HepG2 (cell line): ENCODE data around the gene HSD17B8. TPM values are rescaled to one million over a fixed set of nuclear protein-coding genes. Genes with fewer than 3 reads are reported as not detected.
A peak's percentile ranks its signal among the peaks of the same experiment; 100 is the strongest.

ENCODE experiments used
- NFYB ChIP-seq: sonication (generic); formaldehyde crosslinking; IDR thresholded peaks from 2 replicates; pipeline ENCODE4 v1.4.0; 2020; ENCODE audit warnings: missing genetic modification reagents
- SALL2 ChIP-seq: sonication (generic); formaldehyde crosslinking; IDR thresholded peaks from 2 replicates; pipeline ENCODE4 v1.8.1; 2023; ENCODE audit warnings: mild to moderate bottlenecking, missing genetic modification reagents, inconsistent platforms
- SOX6 ChIP-seq, 2 experiments: fragments of 450-650 bp in 1 of 2; sonication (generic) in 1 of 2; formaldehyde crosslinking in 1 of 2; IDR thresholded peaks; 2 replicates each; pipeline versions ENCODE4 v1.4.0 to v1.6.1; 2017 to 2020; ENCODE audit warnings: antibody characterized with exemption in 1 of 2, mild to moderate bottlenecking in 1 of 2, missing genetic modification reagents in 1 of 2
- TEAD3 ChIP-seq: optimal IDR thresholded peaks from 2 replicates; pipeline ENCODE3; 2016; ENCODE audit warnings: borderline replicate concordance
- THAP11 ChIP-seq: IDR thresholded peaks from 2 replicates; pipeline ENCODE4 v1.6.1; 2016; ENCODE audit warnings: missing biosample characterization, missing genetic modification reagents
- polyA plus RNA-seq, 8 experiments: library from polyadenylated mRNA; depleted of rRNA in 3 of 8; stranded (reverse) in 7 of 8; unstranded in 1 of 8; fragments of >200 nt; fragmentation: Illumina TruSeq in 4 of 8; extraction: Trizol in 4 of 8; gene quantifications; 2 replicates each; pipeline versions ENCODE4 v1.2.1 to v1.2.3, GENCODE V29; 2011 to 2016; ENCODE audit warnings: low read depth in 4 of 8, missing spikeins in 1 of 8, mixed read lengths in 1 of 8; ENCODE audit not compliant: insufficient read depth in 1 of 8
- total RNA-seq, 5 experiments: library from RNA; depleted of rRNA; stranded (reverse); fragments of >200 nt; fragmentation: Illumina TruSeq; extraction: Trizol; gene quantifications; 2 replicates each; pipeline ENCODE4 v1.2.3, GENCODE V29; 2016; ENCODE audit warnings: low read depth in 1 of 5
- TF ChIP-seq, protein P1 (sequence below): sonication (generic); formaldehyde crosslinking; IDR thresholded peaks from 2 replicates; pipeline ENCODE4 v1.4.0; 2020; ENCODE audit warnings: missing genetic modification reagents, mild to moderate bottlenecking, borderline replicate concordance
- TF ChIP-seq, protein P2 (sequence below): sonication (generic); formaldehyde crosslinking; IDR thresholded peaks from 2 replicates; pipeline ENCODE4 v1.8.0; 2023; ENCODE audit warnings: mild to moderate bottlenecking, missing genetic modification reagents
- TF ChIP-seq, protein P3 (sequence below): sonication (generic); formaldehyde crosslinking; IDR thresholded peaks from 2 replicates; pipeline ENCODE4 v1.5.1; 2020; ENCODE audit warnings: mild to moderate bottlenecking, missing genetic modification reagents, borderline replicate concordance
- TF ChIP-seq, protein P4 (sequence below): sonication (generic); formaldehyde crosslinking; IDR thresholded peaks from 2 replicates; pipeline ENCODE4 v1.4.0; 2020; ENCODE audit warnings: missing genetic modification reagents, borderline replicate concordance
- TF ChIP-seq, protein P5 (sequence below): sonication (generic); formaldehyde crosslinking; IDR thresholded peaks from 2 replicates; pipeline ENCODE4 v1.5.1; 2020; ENCODE audit warnings: mild to moderate bottlenecking, missing genetic modification reagents, moderate library complexity
- TF ChIP-seq, protein P6 (sequence below): sonication (generic); formaldehyde crosslinking; IDR thresholded peaks from 2 replicates; pipeline ENCODE4 v1.4.0; 2020; ENCODE audit warnings: missing genetic modification reagents

Gene HSD17B8
- total and polyA plus RNA-seq, 2 of the 13 experiments (the other 11 are each of a cell fraction or from before 2014, with no cell fraction given), result 12.6 to 20.1 TPM

DNA sequence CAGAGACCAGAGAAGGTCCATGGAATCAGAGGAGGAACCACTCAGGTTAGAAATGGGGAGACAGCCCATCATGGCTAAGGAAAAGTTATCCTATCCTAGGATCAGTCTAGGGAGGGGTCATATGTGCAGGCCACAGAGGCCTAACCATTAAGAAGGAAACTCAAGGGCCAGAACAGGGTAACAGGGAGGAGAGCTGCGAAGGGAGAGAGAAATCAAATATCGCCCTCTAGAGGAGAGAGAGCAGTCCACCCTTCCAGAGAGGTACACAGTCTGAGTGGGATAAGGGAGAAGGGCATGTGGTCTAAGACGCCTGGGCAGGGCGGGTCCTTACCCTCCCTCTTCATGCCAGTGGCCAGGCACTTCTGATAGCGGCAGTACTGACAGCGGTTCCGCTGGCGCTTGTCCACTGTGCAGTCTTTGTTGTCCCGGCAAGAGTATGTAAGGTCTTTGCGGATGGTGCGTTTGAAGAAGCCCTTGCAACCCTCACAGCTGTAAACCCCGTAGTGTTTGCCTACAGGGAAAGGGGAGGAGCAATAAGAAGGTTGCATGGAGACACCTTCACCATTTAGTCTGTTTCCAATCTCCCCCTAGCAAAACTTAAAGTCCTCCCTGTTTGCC is 6.9 kb upstream of the HSD17B8 start (continued):
- TF ChIP-seq, protein P1, sequence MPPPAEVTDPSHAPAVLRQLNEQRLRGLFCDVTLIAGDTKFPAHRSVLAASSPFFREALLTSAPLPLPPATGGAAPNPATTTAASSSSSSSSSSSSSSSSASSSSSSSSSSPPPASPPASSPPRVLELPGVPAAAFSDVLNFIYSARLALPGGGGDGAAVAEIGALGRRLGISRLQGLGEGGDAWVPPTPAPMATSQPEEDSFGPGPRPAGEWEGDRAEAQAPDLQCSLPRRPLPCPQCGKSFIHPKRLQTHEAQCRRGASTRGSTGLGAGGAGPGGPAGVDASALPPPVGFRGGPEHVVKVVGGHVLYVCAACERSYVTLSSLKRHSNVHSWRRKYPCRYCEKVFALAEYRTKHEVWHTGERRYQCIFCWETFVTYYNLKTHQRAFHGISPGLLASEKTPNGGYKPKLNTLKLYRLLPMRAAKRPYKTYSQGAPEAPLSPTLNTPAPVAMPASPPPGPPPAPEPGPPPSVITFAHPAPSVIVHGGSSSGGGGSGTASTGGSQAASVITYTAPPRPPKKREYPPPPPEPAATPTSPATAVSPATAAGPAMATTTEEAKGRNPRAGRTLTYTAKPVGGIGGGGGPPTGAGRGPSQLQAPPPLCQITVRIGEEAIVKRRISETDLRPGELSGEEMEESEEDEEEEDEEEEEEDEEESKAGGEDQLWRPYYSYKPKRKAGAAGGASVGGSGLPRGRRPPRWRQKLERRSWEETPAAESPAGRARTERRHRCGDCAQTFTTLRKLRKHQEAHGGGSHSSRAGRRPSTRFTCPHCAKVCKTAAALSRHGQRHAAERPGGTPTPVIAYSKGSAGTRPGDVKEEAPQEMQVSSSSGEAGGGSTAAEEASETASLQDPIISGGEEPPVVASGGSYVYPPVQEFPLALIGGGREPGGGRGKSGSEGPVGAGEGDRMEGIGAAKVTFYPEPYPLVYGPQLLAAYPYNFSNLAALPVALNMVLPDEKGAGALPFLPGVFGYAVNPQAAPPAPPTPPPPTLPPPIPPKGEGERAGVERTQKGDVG (CRISPR knock-in tag), result 0 out of 2 replicates have a peak, but pooled peaks have one; percentile 51
- TF ChIP-seq SALL2 (CRISPR knock-in tag) (0 out of 2 replicates have a peak, but pooled peaks have one; percentile 42), SOX6 (IDR thresholded peaks at IDR 0.05) (no peak), SOX6 (CRISPR knock-in tag; IDR thresholded peaks at IDR 0.05) (peak; percentile 17; the same call in 1 of the 2 replicates), TEAD3 (CRISPR knock-in tag) (peak; percentile 33), THAP11 (CRISPR knock-in tag) (peak; percentile 60), NFYB (CRISPR knock-in tag) (peak; percentile 19; the same call in 1 of the 2 replicates)
- TF ChIP-seq, protein P2, sequence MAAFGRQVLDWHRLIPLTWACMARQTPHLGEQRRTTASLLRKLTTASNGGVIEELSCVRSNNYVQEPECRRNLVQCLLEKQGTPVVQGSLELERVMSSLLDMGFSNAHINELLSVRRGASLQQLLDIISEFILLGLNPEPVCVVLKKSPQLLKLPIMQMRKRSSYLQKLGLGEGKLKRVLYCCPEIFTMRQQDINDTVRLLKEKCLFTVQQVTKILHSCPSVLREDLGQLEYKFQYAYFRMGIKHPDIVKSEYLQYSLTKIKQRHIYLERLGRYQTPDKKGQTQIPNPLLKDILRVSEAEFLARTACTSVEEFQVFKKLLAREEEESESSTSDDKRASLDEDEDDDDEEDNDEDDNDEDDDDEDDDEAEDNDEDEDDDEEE, result peak; percentile 89
- TF ChIP-seq, protein P3, sequence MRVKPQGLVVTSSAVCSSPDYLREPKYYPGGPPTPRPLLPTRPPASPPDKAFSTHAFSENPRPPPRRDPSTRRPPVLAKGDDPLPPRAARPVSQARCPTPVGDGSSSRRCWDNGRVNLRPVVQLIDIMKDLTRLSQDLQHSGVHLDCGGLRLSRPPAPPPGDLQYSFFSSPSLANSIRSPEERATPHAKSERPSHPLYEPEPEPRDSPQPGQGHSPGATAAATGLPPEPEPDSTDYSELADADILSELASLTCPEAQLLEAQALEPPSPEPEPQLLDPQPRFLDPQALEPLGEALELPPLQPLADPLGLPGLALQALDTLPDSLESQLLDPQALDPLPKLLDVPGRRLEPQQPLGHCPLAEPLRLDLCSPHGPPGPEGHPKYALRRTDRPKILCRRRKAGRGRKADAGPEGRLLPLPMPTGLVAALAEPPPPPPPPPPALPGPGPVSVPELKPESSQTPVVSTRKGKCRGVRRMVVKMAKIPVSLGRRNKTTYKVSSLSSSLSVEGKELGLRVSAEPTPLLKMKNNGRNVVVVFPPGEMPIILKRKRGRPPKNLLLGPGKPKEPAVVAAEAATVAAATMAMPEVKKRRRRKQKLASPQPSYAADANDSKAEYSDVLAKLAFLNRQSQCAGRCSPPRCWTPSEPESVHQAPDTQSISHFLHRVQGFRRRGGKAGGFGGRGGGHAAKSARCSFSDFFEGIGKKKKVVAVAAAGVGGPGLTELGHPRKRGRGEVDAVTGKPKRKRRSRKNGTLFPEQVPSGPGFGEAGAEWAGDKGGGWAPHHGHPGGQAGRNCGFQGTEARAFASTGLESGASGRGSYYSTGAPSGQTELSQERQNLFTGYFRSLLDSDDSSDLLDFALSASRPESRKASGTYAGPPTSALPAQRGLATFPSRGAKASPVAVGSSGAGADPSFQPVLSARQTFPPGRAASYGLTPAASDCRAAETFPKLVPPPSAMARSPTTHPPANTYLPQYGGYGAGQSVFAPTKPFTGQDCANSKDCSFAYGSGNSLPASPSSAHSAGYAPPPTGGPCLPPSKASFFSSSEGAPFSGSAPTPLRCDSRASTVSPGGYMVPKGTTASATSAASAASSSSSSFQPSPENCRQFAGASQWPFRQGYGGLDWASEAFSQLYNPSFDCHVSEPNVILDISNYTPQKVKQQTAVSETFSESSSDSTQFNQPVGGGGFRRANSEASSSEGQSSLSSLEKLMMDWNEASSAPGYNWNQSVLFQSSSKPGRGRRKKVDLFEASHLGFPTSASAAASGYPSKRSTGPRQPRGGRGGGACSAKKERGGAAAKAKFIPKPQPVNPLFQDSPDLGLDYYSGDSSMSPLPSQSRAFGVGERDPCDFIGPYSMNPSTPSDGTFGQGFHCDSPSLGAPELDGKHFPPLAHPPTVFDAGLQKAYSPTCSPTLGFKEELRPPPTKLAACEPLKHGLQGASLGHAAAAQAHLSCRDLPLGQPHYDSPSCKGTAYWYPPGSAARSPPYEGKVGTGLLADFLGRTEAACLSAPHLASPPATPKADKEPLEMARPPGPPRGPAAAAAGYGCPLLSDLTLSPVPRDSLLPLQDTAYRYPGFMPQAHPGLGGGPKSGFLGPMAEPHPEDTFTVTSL, result no peak
- TF ChIP-seq, protein P4, sequence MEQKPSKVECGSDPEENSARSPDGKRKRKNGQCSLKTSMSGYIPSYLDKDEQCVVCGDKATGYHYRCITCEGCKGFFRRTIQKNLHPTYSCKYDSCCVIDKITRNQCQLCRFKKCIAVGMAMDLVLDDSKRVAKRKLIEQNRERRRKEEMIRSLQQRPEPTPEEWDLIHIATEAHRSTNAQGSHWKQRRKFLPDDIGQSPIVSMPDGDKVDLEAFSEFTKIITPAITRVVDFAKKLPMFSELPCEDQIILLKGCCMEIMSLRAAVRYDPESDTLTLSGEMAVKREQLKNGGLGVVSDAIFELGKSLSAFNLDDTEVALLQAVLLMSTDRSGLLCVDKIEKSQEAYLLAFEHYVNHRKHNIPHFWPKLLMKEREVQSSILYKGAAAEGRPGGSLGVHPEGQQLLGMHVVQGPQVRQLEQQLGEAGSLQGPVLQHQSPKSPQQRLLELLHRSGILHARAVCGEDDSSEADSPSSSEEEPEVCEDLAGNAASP (CRISPR knock-in tag), result peak; percentile 12; the same call in 1 of the 2 replicates
- TF ChIP-seq, protein P5, sequence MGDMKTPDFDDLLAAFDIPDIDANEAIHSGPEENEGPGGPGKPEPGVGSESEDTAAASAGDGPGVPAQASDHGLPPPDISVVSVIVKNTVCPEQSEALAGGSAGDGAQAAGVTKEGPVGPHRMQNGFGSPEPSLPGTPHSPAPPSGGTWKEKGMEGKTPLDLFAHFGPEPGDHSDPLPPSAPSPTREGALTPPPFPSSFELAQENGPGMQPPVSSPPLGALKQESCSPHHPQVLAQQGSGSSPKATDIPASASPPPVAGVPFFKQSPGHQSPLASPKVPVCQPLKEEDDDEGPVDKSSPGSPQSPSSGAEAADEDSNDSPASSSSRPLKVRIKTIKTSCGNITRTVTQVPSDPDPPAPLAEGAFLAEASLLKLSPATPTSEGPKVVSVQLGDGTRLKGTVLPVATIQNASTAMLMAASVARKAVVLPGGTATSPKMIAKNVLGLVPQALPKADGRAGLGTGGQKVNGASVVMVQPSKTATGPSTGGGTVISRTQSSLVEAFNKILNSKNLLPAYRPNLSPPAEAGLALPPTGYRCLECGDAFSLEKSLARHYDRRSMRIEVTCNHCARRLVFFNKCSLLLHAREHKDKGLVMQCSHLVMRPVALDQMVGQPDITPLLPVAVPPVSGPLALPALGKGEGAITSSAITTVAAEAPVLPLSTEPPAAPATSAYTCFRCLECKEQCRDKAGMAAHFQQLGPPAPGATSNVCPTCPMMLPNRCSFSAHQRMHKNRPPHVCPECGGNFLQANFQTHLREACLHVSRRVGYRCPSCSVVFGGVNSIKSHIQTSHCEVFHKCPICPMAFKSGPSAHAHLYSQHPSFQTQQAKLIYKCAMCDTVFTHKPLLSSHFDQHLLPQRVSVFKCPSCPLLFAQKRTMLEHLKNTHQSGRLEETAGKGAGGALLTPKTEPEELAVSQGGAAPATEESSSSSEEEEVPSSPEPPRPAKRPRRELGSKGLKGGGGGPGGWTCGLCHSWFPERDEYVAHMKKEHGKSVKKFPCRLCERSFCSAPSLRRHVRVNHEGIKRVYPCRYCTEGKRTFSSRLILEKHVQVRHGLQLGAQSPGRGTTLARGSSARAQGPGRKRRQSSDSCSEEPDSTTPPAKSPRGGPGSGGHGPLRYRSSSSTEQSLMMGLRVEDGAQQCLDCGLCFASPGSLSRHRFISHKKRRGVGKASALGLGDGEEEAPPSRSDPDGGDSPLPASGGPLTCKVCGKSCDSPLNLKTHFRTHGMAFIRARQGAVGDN, result peak; percentile 40
- TF ChIP-seq, protein P6, sequence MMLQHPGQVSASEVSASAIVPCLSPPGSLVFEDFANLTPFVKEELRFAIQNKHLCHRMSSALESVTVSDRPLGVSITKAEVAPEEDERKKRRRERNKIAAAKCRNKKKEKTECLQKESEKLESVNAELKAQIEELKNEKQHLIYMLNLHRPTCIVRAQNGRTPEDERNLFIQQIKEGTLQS, result no peak
